Testis (tissue), 3 donors: ENCODE data around the gene HJV. TPM values are rescaled to one million over a fixed set of nuclear protein-coding genes. Genes with fewer than 3 reads are reported as not detected.

Experiments
- DNase-seq: peaks from one replicate; pipeline ENCODE4 v3.0.0-alpha.2; 2019
- H3K27ac ChIP-seq, 2 donors: fragments of 200-600 bp; sonication (generic); one replicate each; pipeline ENCODE4 v1.5.1; 2019
- H3K27me3 ChIP-seq: fragments of 200-600 bp; sonication (generic); one replicate; pipeline ENCODE4 v1.5.1; 2019
- H3K36me3 ChIP-seq: fragments of 200-600 bp; sonication (generic); one replicate; pipeline ENCODE4 v1.5.1; 2017; ENCODE audit warnings: low read depth; ENCODE audit errors: missing control alignments
- H3K4me1 ChIP-seq: fragments of 200-600 bp; sonication (generic); one replicate; pipeline ENCODE4 v1.5.1; 2019
- H3K4me3 ChIP-seq, 2 donors: fragments of 200-600 bp; sonication (generic); one replicate each; pipeline ENCODE4 v1.5.1; 2017 to 2019
- H3K9me3 ChIP-seq: fragments of 200-600 bp; sonication (generic); one replicate; pipeline ENCODE4 v1.5.1; 2017
- CTCF ChIP-seq, 3 experiments: fragments of 450-650 bp in 2 of 3; fragments of 200-600 bp in 1 of 3; sonication (generic) in 1 of 3; IDR thresholded peaks; one replicate each; pipeline ENCODE4 v1.5.1; 2016 to 2019; ENCODE audit warnings: antibody characterized with exemption in 3 of 3, mild to moderate bottlenecking in 2 of 3, moderate library complexity in 1 of 3
- POLR2A ChIP-seq: fragments of 450-650 bp; IDR thresholded peaks from one replicate; pipeline ENCODE4 v1.6.1; 2017; ENCODE audit warnings: antibody characterized with exemption, mild to moderate bottlenecking, moderate library complexity
- WGBS, 2 donors: methylation state at CpG; one replicate each; pipeline ENCODE4 v1.1.5; 2018; 5-methylcytosine and 5-hydroxymethylcytosine counted together
- intact Hi-C: fragments of 100-400 bp; cut with DNase I; formaldehyde crosslinking; loops from one replicate; pipeline ENCODE4 v1.15.1; 2023; ENCODE audit warnings: low total_unique reads
- polyA plus RNA-seq: library from polyadenylated mRNA; stranded (reverse); fragments of 350-450 nt; fragmentation: Illumina TruSeq; extraction: RNeasy Lipid Tissue Mini Kit (QIAGEN cat#74804); gene quantifications from one replicate; pipeline ENCODE4 v1.2.3, GENCODE V29; 2014; ENCODE audit warnings: low read depth, low replicate concordance; ENCODE audit not compliant: insufficient read depth
- total RNA-seq, 2 donors: library from RNA; depleted of rRNA; stranded (reverse); fragments of >200 nt; gene quantifications; one replicate each; pipeline ENCODE4 v1.2.3, GENCODE V29; 2016

Gene HJV
- total and polyA plus RNA-seq, 3 donors from 2014 or later: 0.43 to 7.7 TPM; not detected in 1

GRCh38 chr1:146016891-146017290 lies 4.6 kb downstream of the HJV start:
- intact Hi-C loops: no loop called here
- Histone ChIP-seq H3K9me3 (no peaks in the 10 kb centered on the region), H3K27me3 (no peaks in the 10 kb centered on the region), H3K4me3 (no peak overlapping the region), H3K36me3 (no peaks in the 10 kb centered on the region), H3K27ac (no peak overlapping the region), H3K4me1 (no peaks in the 10 kb centered on the region)
- 57 to 71% methylated on average over 1 of the region's 1 CpG for WGBS, 2 donors
- no peak for DNase-seq
- TF ChIP-seq CTCF (IDR thresholded peaks at IDR 0.05) (no peak), POLR2A (no peak)

- H3K9me3 ChIP-seq: no peaks in the 10 kb centered on the region
- no peaks in the 10 kb centered on the region for H3K27me3 ChIP-seq
- H3K4me1 ChIP-seq: no peaks in the 10 kb centered on the region
- TF ChIP-seq POLR2A (no peak), CTCF (IDR thresholded peaks at IDR 0.05) (no peak)
- H3K4me3 ChIP-seq: no peak overlapping the region
- no peaks in the 10 kb centered on the region for H3K36me3 ChIP-seq
- H3K27ac ChIP-seq: no peak overlapping the region
- WGBS, 2 donors: 85 to 88% methylated on average over 6 of the region's 6 CpGs
- intact Hi-C loops: no loop called here
- no peak for DNase-seq
These were observed 8.0 kb downstream of the HJV start for GRCh38 chr1:146013559-146013922.

- Histone ChIP-seq H3K9me3 (no peaks in the 10 kb centered on the region), H3K36me3 (no peaks in the 10 kb centered on the region), H3K27me3 (no peaks in the 10 kb centered on the region), H3K4me3 (no peak overlapping the region), H3K27ac (no peak overlapping the region), H3K4me1 (no peaks in the 10 kb centered on the region)
- WGBS, 2 donors: 15 to 40% methylated on average over 4 of the region's 4 CpGs
- peak; percentile 43 to 52 (median 49) for TF ChIP-seq CTCF (IDR thresholded peaks at IDR 0.05)
- no peak for TF ChIP-seq POLR2A
- DNase-seq: no peak
- intact Hi-C loops: no loop called here
These were observed 8.6 kb downstream of the HJV start for GRCh38 chr1:146012703-146013558.

- H3K4me1 ChIP-seq: no peaks in the 10 kb centered on the region
- no peak overlapping the region for H3K4me3 ChIP-seq
- WGBS, 2 donors: 86 to 95% methylated on average over 8 of the region's 8 CpGs
- no peaks in the 10 kb centered on the region for H3K36me3 ChIP-seq
- no peak for DNase-seq
- TF ChIP-seq CTCF (IDR thresholded peaks at IDR 0.05): no peak
- no peak for TF ChIP-seq POLR2A
- intact Hi-C loops: no loop called here
- peak overlapping the region in 1 of 2 donors; percentile 3 for H3K27ac ChIP-seq
- H3K27me3 ChIP-seq: no peaks in the 10 kb centered on the region
- no peaks in the 10 kb centered on the region for H3K9me3 ChIP-seq
These were observed 11.3 kb downstream of the HJV start for GRCh38 chr1:146010126-146010738.
